Activated CD4-positive, alpha-beta T cell treated with anti-CD3 and anti-CD28 coated beads, Interleukin-2, amount 10 ng/mL, durations not matched to agents 7 days and 5 days (primary cell): ENCODE results near the gene UBA6. TPM values are rescaled to one million over a fixed set of nuclear protein-coding genes. Genes with fewer than 3 reads are reported as not detected.

ENCODE experiments used
- total RNA-seq, 2 experiments: library from RNA; stranded (reverse); gene quantifications; one replicate each; pipeline ENCODE4 v1.2.3, GENCODE V29; 2021

Gene UBA6
- total RNA-seq, 2 experiments from 2014 or later = 73.3 to 82.0 TPM

Other genes with a start within 250 kb of the UBA6 start
- gene CENPC, start 155.7 kb downstream of the UBA6 start, total RNA-seq = 10 to 100 TPM; 34.4 to 38.0 TPM
- gene STAP1, start 142.4 kb downstream of the UBA6 start, total RNA-seq = 10 to 100 TPM; 31.0 to 32.5 TPM
- gene GNRHR, start 53.2 kb upstream of the UBA6 start, total RNA-seq = not detected
- gene TMPRSS11D, start 182.8 kb upstream of the UBA6 start, total RNA-seq = not detected